ENCODE results near the gene ACO2.
"Not testable (repeated sequence)": the region's sequence is repeated elsewhere in the genome, so short reads cannot be mapped to it uniquely, and the experiment has no call there.

The ACO2 gene

GRCh38 chr22:41447435-41448188 lies 21.3 kb upstream of the ACO2 start:
- H3K27ac ChIP-seq: peak overlapping the region; percentile 90 to 100 (median 99)
- peak overlapping the region; percentile 81 to 99 (median 97) for H3K4me3 ChIP-seq

- Histone ChIP-seq H3K27ac (peak overlapping the region; percentile 90 to 100 (median 99)), H3K4me3 (peak overlapping the region; percentile 81 to 99 (median 97))
Observed at GRCh38 chr22:41448189-41448808, 20.6 kb upstream of the ACO2 start.

- Histone ChIP-seq H3K4me3 (no peak overlapping the region), H3K27ac (no peak overlapping the region)
Observed at GRCh38 chr22:41458161-41458728, 10.7 kb upstream of the ACO2 start.

DNA sequence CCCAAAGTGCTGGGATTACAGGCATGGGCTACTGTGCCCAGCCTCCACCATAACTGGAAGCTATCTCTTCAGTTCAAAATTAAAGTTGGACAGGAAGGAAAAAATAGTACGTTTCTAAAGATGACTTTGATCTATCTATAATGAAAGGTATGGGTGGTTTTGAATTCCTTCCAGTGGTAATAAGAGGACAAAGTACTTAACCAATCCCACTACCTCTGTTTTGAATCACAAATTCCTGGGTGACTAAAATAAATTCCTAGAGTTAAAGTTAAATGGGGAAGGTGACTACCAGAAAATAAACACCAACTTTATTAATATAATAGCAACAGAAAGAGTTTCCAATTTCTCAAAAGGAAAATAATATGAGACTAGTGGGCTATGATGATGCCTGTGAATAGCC lies 9.5 kb upstream of the ACO2 start:
- no peak overlapping the region for H3K4me3 ChIP-seq
- H3K27ac ChIP-seq: no peak overlapping the region

DNA sequence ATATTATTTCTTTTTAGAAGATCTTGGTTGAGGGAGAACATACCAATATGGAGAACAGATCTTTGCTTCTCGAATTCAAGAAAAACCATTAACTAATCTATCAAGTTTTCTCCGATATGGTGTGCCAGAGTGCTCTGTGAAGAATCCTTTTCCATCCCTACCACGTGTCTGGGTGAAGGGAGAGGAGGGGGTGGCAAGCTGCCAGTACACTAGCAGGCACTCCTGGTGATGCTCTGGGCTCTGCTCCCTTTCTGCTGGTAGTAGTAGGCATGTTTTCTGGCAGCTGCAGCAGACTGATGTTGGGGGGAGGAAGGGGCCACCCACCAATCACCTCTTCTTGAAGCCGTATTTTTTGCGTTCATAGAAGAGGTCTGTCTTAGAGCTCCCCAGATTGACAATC lies 8.8 kb upstream of the ACO2 start:
- not testable (repeated sequence) for H3K27ac ChIP-seq, H3K4me3 ChIP-seq

GRCh38 chr22:41461901-41462300 lies 7.0 kb upstream of the ACO2 start:
- no peak overlapping the region for H3K27ac ChIP-seq
- no peak overlapping the region for H3K4me3 ChIP-seq

DNA sequence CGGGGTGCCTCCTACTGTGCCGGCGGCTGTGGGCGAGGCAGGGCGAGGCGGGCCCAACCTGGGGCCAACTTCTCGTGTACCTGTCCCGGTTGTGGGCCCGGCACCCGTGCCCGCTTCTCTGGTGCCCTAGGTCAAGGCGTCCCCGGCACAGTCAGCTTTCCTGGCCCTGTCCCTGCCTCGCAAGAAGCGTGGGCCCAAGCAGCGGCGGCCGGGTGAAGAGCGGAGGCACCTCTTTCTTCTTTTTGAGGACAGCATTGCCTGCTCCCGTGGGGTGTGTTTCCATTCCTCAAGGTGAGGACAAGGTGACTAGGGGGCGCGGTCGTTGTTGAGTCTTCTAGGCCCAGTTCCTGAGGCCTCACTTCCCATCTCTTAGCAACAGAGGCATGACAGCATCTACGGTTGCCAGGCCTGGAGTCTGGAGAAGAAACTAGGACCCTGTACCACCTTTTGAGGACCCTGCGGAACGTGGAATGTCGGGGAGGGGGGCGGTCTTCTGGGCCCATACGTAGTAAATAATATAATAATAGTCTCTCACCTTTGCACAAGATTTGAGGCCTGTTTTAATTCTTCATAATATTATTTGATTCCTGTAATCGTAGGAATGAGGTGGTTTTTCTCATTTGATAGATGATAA lies 418 bp downstream of the ACO2 start:
- Histone ChIP-seq H3K4me3 (peak overlapping the region; percentile 56 to 98 (median 82)), H3K27ac (peak overlapping the region; percentile 83 to 99 (median 96))

GRCh38 chr22:41470886-41471285 lies 2.0 kb downstream of the ACO2 start:
- H3K27ac ChIP-seq: peak overlapping the region in 1 of 21 experiments; percentile 24
- H3K4me3 ChIP-seq: no peak overlapping the region

- Histone ChIP-seq H3K4me3 (no peak overlapping the region), H3K27ac (no peak overlapping the region)
Observed at GRCh38 chr22:41471568-41471967, 2.7 kb downstream of the ACO2 start.

DNA sequence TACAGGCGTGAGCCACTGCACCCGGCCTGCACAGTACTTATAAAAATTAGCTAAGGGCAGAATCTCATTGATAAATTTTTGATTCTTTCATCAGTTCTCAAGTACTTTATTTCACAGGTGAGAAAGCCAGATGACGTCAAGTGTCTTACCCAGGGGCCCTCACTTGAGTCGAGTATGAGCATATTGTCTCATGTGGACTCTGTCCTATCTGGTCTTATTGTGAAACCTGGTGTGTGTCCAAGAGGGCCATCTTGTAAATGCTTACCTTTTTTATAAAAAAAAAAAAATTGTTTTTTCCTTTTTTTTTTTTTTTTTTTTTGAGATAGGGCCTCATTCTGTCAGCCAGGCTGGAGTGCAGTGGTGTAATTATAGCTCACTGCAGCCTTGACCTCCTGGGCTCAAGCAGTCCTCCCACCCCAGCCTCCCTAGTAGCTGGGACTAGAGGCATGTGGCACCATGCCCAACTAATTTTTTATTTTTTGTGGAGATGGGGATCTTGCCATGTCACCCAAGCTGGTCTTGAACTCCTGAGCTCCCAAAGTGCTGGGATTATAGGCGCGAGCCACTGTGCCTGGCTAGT lies 6.0 kb downstream of the ACO2 start:
- no peak overlapping the region for H3K4me3 ChIP-seq
- H3K27ac ChIP-seq: no peak overlapping the region

DNA sequence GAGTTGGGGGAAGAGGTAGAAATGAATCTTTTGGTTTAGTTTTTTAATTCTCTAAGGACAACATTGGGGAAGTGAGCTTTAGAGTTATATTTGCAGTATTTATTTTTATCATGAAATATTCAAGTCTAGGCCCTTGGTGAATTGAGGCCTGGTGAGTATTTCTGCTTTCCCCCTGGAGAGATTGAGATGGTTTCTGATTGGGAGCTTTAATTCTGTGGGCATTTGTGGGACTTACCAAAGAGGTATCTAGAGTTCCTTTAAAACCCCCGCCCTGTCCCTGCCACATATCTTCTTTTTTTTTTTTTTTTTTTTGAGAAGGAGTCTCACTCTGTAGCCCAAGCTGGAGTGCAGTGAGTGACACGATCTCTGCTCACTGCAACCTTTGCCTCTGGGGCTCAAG lies 9.6 kb downstream of the ACO2 start:
- Histone ChIP-seq H3K4me3 (no peak overlapping the region), H3K27ac (peak overlapping the region in 4 of 21 experiments; percentile 26 to 46 (median 30))

GRCh38 chr22:41478891-41479521 lies 10.1 kb downstream of the ACO2 start:
- Histone ChIP-seq H3K4me3 (no peak overlapping the region), H3K27ac (peak overlapping the region in 7 of 21 experiments; percentile 23 to 53 (median 29))

- no peak overlapping the region for H3K4me3 ChIP-seq
- peak overlapping the region in 8 of 21 experiments; percentile 23 to 53 (median 30) for H3K27ac ChIP-seq
Observed at GRCh38 chr22:41479671-41480396, 10.9 kb downstream of the ACO2 start.

DNA sequence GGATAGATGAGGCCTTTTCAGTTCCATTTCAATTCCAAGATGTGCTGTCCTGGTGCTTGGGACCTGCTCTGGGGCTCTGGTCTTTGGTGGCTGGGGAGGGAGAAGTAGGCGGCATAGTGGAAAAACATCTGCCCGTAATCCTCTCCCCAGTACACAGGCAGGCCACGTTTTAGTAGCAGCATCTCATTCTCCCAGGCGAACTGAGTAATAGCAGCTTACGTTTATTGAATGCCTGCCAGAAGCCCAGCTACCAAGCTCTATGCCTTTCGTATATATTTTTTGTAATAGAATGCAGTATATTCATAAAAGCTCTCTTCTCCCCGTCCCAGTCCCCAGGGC lies 11.4 kb downstream of the ACO2 start:
- no peak overlapping the region for H3K4me3 ChIP-seq
- H3K27ac ChIP-seq: peak overlapping the region in 5 of 21 experiments; percentile 2 to 46 (median 31)

- peak overlapping the region in 8 of 21 experiments; percentile 2 to 54 (median 17) for H3K27ac ChIP-seq
Observed at GRCh38 chr22:41481131-41481830, 12.4 kb downstream of the ACO2 start.

DNA sequence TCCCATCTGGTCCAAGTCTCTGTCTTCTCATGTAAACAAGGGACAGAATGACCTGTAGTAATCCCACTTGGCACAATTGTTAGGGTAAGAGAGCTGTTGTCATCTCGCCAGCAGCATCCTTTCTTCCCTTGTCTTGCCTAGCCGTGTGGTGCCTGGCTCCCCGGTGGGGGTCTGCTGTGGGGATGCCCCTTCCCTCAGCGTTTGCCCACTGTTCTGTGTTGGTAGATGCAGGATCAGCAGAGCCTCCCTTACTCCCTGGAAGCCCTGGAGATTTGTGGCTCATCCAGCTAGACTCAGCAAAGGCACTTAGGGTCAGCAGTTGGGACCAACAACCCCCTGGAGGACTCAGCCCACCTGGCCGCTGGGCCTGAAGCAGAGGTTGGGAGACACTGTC lies 13.0 kb downstream of the ACO2 start:
- Histone ChIP-seq H3K4me3 (no peak overlapping the region), H3K27ac (peak overlapping the region in 13 of 21 experiments; percentile 0 to 73 (median 39))

More at GRCh38 chr22:41481131-41481830, 12.4 kb downstream of the ACO2 start:
- no peak overlapping the region for H3K4me3 ChIP-seq

DNA sequence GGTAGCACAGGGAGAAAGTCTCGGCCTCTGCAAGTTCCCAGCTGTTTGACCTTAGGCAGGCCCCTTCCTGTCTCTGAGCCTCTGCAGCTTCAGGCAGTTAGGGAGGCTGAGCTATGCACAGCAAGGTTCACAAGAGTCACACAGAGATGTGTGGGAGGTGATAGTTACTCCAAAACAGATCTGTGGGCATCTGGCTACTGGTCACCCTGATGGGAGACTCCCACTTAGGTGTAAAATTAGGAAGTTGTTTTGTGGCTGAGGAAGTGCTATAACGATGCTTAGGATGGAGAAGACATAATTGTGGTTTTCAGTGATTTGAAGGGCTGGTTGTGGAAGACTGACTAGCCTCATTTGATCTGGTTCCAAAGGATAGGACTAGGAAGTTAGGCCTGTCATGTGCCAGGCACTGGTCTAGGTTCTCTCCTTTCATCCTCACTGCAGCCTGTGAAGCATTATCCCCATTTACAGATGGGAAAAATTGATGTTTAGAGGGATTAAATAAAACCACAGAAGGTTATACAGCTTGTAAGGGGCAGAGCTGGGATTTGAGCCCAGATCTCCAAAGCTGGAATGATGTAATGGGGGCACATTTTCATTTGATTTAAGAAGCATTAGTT lies 13.5 kb downstream of the ACO2 start:
- H3K4me3 ChIP-seq: no peak overlapping the region
- H3K27ac ChIP-seq: peak overlapping the region in 14 of 21 experiments; percentile 4 to 73 (median 50)

GRCh38 chr22:41485033-41485432 lies 16.1 kb downstream of the ACO2 start:
- Histone ChIP-seq H3K27ac (no peak overlapping the region), H3K4me3 (no peak overlapping the region)

Measured in skin epidermis (tissue), 12 donors.